GM20000 (cell line): ENCODE results near the gene MUC20.
"Not testable (repeated sequence)": the region's sequence is repeated elsewhere in the genome, so short reads cannot be mapped to it uniquely, and the experiment has no call there.

Source experiments
- DNase-seq: peaks from one replicate; pipeline ENCODE4 v3.0.0; 2012; ENCODE audit warnings: low spot score
- TF ChIP-seq, protein P1 (sequence below): IDR thresholded peaks from 2 replicates; pipeline ENCODE4 v1.5.1; 2012; ENCODE audit warnings: mild to moderate bottlenecking, control low read depth; ENCODE audit errors: extremely low read depth, missing control alignments

MUC20 gene

GRCh38 chr3:195768414-195768813 is 47.6 kb downstream of the MUC20 start:
- no peak for DNase-seq
- TF ChIP-seq, protein P1, sequence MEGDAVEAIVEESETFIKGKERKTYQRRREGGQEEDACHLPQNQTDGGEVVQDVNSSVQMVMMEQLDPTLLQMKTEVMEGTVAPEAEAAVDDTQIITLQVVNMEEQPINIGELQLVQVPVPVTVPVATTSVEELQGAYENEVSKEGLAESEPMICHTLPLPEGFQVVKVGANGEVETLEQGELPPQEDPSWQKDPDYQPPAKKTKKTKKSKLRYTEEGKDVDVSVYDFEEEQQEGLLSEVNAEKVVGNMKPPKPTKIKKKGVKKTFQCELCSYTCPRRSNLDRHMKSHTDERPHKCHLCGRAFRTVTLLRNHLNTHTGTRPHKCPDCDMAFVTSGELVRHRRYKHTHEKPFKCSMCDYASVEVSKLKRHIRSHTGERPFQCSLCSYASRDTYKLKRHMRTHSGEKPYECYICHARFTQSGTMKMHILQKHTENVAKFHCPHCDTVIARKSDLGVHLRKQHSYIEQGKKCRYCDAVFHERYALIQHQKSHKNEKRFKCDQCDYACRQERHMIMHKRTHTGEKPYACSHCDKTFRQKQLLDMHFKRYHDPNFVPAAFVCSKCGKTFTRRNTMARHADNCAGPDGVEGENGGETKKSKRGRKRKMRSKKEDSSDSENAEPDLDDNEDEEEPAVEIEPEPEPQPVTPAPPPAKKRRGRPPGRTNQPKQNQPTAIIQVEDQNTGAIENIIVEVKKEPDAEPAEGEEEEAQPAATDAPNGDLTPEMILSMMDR = no peak

DNA sequence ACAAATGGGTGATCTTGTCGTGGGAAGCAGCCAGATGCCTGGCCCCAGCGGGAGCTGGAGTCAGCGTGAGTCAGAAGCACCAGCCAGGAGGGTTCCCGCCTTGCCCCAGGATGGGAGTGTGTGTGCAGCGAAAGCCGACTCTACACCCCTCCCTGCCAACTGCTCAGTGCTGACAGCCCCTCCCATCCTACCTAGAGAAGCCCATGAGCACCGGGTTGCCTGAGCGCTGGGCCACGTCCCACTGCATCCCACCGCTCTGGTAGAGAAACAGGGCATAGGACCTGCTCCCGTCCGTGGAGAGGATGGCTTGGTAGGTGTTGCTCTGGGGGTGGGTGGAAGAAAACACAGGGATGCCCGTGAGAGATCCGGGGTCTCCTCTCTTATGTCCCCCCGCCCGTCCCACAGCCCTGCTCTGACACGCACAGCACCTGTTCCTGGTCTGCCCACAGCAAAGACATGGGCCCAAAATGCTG is 48.1 kb downstream of the MUC20 start:
- TF ChIP-seq, protein P1 = no peak
- DNase-seq = peak; percentile 9

GRCh38 chr3:195769551-195769950 is 48.8 kb downstream of the MUC20 start:
- DNase-seq = no peak

GRCh38 chr3:195770081-195770840 is 49.5 kb downstream of the MUC20 start:
- no peak for DNase-seq
- TF ChIP-seq, protein P1 = no peak

More at GRCh38 chr3:195769551-195769950, 48.8 kb downstream of the MUC20 start:
- TF ChIP-seq, protein P1 = no peak

- DNase-seq = not testable (repeated sequence)
Measured at GRCh38 chr3:195770841-195771645, 50.3 kb downstream of the MUC20 start.

GRCh38 chr3:195771646-195772300 is 51.0 kb downstream of the MUC20 start:
- DNase-seq = peak; percentile 15
- TF ChIP-seq, protein P1 = no peak

DNA sequence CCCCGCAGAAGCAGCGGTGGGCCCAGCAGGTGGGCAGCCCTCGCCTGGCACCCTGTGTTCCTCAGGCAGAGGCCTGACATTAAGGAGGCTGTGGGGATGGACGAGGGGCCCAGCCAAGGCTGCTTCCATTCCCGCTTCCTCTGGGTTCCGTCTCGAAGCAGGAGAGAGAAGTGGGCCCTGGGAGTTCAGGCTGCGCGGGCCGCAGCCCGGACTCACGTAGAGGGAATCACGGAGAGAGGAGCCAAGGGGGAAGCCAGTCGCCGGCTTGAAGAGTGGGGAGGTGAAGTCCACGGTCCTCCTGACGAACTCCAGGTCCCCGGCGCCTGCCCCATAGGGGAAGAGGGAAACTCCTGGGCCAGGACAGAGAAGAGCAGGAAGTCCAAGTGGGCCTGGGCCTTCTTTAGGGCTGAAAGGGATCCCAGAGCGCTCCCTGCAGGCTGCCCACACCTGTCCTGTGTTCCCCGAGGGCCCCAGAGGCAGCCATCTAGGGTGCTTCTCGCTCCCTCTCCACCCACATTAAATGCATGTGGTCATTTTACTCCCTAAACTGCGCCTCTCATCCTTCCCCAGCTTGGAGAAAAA is 53.3 kb downstream of the MUC20 start:
- TF ChIP-seq, protein P1 = no peak
- DNase-seq = no peak
